Right lobe of liver (tissue), 4 donors: ENCODE results near the gene DOK4.

ENCODE experiments used
- POLR2A ChIP-seq: fragments of 450-650 bp; IDR thresholded peaks from one replicate; pipeline ENCODE4 v1.6.1; 2017; ENCODE audit warnings: antibody characterized with exemption, mild to moderate bottlenecking
- TF ChIP-seq, protein P1 (sequence below), 4 donors: fragments of 200-600 bp in 3 of 4; fragments of 450-650 bp in 1 of 4; IDR thresholded peaks; one replicate each; pipeline versions ENCODE4 v1.5.1 to v1.8.0; 2016 to 2022; ENCODE audit warnings: antibody characterized with exemption in 4 of 4, mild to moderate bottlenecking in 2 of 4
- donor health status: DM: no; HTN: no; CAD: no.
- donor health status: DM: no; HTN: no; CAD: no.
- donor health status: DM: no; HTN: yes; CAD: no.

GRCh38 chr16:57432989-57433388 lies 53.3 kb downstream of the DOK4 start:
- TF ChIP-seq, protein P1, sequence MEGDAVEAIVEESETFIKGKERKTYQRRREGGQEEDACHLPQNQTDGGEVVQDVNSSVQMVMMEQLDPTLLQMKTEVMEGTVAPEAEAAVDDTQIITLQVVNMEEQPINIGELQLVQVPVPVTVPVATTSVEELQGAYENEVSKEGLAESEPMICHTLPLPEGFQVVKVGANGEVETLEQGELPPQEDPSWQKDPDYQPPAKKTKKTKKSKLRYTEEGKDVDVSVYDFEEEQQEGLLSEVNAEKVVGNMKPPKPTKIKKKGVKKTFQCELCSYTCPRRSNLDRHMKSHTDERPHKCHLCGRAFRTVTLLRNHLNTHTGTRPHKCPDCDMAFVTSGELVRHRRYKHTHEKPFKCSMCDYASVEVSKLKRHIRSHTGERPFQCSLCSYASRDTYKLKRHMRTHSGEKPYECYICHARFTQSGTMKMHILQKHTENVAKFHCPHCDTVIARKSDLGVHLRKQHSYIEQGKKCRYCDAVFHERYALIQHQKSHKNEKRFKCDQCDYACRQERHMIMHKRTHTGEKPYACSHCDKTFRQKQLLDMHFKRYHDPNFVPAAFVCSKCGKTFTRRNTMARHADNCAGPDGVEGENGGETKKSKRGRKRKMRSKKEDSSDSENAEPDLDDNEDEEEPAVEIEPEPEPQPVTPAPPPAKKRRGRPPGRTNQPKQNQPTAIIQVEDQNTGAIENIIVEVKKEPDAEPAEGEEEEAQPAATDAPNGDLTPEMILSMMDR (IDR thresholded peaks at IDR 0.05): no peak
- no peak for TF ChIP-seq POLR2A
